Trophoblast cell (in vitro differentiated cells and primary cell): ENCODE data around the gene DEFB114.

Experiments used
- DNase-seq, 2 donors: peaks; one replicate each; pipeline ENCODE4 v3.0.0-alpha.2; 2016
- H2AFZ ChIP-seq: 2 replicates; pipeline ENCODE4 v1.6.1; 2013; ENCODE audit warnings: low read length, moderate library complexity, mild to moderate bottlenecking; ENCODE audit not compliant: insufficient read depth, poor library complexity
- H2AK5ac ChIP-seq: 2 replicates; pipeline ENCODE4 v1.6.1; 2013; ENCODE audit warnings: mild to moderate bottlenecking, low read length
- H2BK120ac ChIP-seq: 2 replicates; pipeline ENCODE4 v1.6.1; 2013; ENCODE audit warnings: low read length, mild to moderate bottlenecking, moderate library complexity; ENCODE audit not compliant: insufficient read depth, poor library complexity
- H2BK12ac ChIP-seq: 2 replicates; pipeline ENCODE4 v1.6.1; 2013; ENCODE audit warnings: mild to moderate bottlenecking, low read length, moderate library complexity
- H2BK5ac ChIP-seq: 2 replicates; pipeline ENCODE4 v1.6.1; 2013; ENCODE audit warnings: low read length, low read depth, moderate library complexity, mild to moderate bottlenecking; ENCODE audit not compliant: poor library complexity
- H3K14ac ChIP-seq: 2 replicates; pipeline ENCODE4 v1.6.1; 2013; ENCODE audit warnings: mild to moderate bottlenecking, low read length
- H3K18ac ChIP-seq: 2 replicates; pipeline ENCODE4 v1.6.1; 2013; ENCODE audit warnings: mild to moderate bottlenecking, low read length
- H3K23ac ChIP-seq: 2 replicates; pipeline ENCODE4 v1.6.1; 2013; ENCODE audit warnings: low read length
- H3K27ac ChIP-seq: 2 replicates; pipeline ENCODE4 v1.5.1; 2013; ENCODE audit warnings: low read depth, mild to moderate bottlenecking, inconsistent platforms, low read length, moderate library complexity
- H3K27me3 ChIP-seq: 2 replicates; pipeline ENCODE4 v1.6.1; 2013; ENCODE audit warnings: inconsistent platforms, mild to moderate bottlenecking, low read length, moderate library complexity; ENCODE audit not compliant: insufficient read depth
- H3K36me3 ChIP-seq, 2 experiments: 1 replicate in 1 of 2; 2 replicates in 1 of 2; pipeline ENCODE4 v1.6.1; 2013; ENCODE audit warnings: low read length in 2 of 2, mild to moderate bottlenecking in 2 of 2, moderate library complexity in 1 of 2; ENCODE audit not compliant: insufficient read depth in 2 of 2, control insufficient read depth in 1 of 2
- H3K4ac ChIP-seq: 2 replicates; pipeline ENCODE4 v1.6.1; 2013; ENCODE audit warnings: low read depth, mild to moderate bottlenecking, low read length, moderate library complexity
- H3K4me1 ChIP-seq, 2 experiments: 1 replicate in 1 of 2; 2 replicates in 1 of 2; pipeline ENCODE4 v1.6.1; 2013; ENCODE audit warnings: low read length in 2 of 2, mild to moderate bottlenecking in 2 of 2, moderate library complexity in 1 of 2; ENCODE audit not compliant: insufficient read depth in 2 of 2, control insufficient read depth in 1 of 2
- H3K4me2 ChIP-seq: 2 replicates; pipeline ENCODE4 v1.6.1; 2013; ENCODE audit warnings: inconsistent platforms, mild to moderate bottlenecking, low read length, moderate library complexity
- H3K4me3 ChIP-seq: 2 replicates; pipeline ENCODE4 v1.5.1; 2013; ENCODE audit warnings: mild to moderate bottlenecking, low read depth, low read length, inconsistent platforms
- H3K79me1 ChIP-seq: one replicate; pipeline ENCODE4 v1.6.1; 2013; ENCODE audit warnings: low read length
- H3K79me2 ChIP-seq: 2 replicates; pipeline ENCODE4 v1.6.1; 2013; ENCODE audit warnings: low read length, mild to moderate bottlenecking; ENCODE audit not compliant: control insufficient read depth, insufficient read depth, poor library complexity
- H3K9ac ChIP-seq: 2 replicates; pipeline ENCODE4 v1.6.1; 2013; ENCODE audit warnings: mild to moderate bottlenecking, low read length
- H3K9me3 ChIP-seq: 2 replicates; pipeline ENCODE4 v1.6.1; 2013; ENCODE audit warnings: low read depth, mild to moderate bottlenecking, control low read depth, inconsistent platforms, low read length; ENCODE audit not compliant: insufficient read depth
- H4K12ac ChIP-seq: 2 replicates; pipeline ENCODE4 v1.6.1; 2013; ENCODE audit warnings: low read depth, mild to moderate bottlenecking, low read length, moderate library complexity
- H4K8ac ChIP-seq: 2 replicates; pipeline ENCODE4 v1.6.1; 2013; ENCODE audit warnings: low read depth, mild to moderate bottlenecking, low read length, moderate library complexity
- H4K91ac ChIP-seq: one replicate; pipeline ENCODE4 v1.6.1; 2013; ENCODE audit warnings: low read depth, mild to moderate bottlenecking, low read length, moderate library complexity
- WGBS: extraction: QIAGEN DNeasy Blood & Tissue Kit; methylation state at CpG from one replicate; pipeline ENCODE4 v1.1.7; 2013; ENCODE audit warnings: missing lambda C conversion rate; ENCODE audit not compliant: insufficient read length, insufficient coverage; ENCODE audit errors: extremely low coverage; 5-methylcytosine and 5-hydroxymethylcytosine counted together

The DEFB114 gene

GRCh38 chr6:49939993-49940498 is 23.9 kb downstream of the DEFB114 start:
- H3K79me2 ChIP-seq = no peaks in the 10 kb centered on the region
- no peak overlapping the region for H3K23ac ChIP-seq
- H2AFZ ChIP-seq = no peak overlapping the region
- no peak overlapping the region for H4K12ac ChIP-seq
- no peak overlapping the region for H3K4me3 ChIP-seq
- H3K79me1 ChIP-seq = no peaks in the 10 kb centered on the region
- no peak overlapping the region for H4K91ac ChIP-seq
- no peak overlapping the region for H2BK12ac ChIP-seq
- peak in 1 of 2 donors; percentile 7 for DNase-seq
- no peak overlapping the region for H3K4ac ChIP-seq
- H3K18ac ChIP-seq = no peak overlapping the region
- no peak overlapping the region for H3K27ac ChIP-seq
- WGBS = no CpG with 5 or more reads among the region's 3 CpGs
- no peak overlapping the region for H2BK120ac ChIP-seq
- no peaks in the 10 kb centered on the region for H3K4me1 ChIP-seq
- H3K9me3 ChIP-seq = no peaks in the 10 kb centered on the region
- no peaks in the 10 kb centered on the region for H3K36me3 ChIP-seq
- no peak overlapping the region for H3K9ac ChIP-seq
- no peak overlapping the region for H2AK5ac ChIP-seq
- no peak overlapping the region for H3K4me2 ChIP-seq
- no peak overlapping the region for H3K14ac ChIP-seq
- H2BK5ac ChIP-seq = no peak overlapping the region
- H4K8ac ChIP-seq = no peak overlapping the region
- H3K27me3 ChIP-seq = no peaks in the 10 kb centered on the region

GRCh38 chr6:49937811-49938210 is 26.2 kb downstream of the DEFB114 start:
- no peak for DNase-seq
- no peak overlapping the region for H3K18ac ChIP-seq
- H2BK120ac ChIP-seq = no peak overlapping the region
- no peak overlapping the region for H2AK5ac ChIP-seq
- H3K9me3 ChIP-seq = no peaks in the 10 kb centered on the region
- no peaks in the 10 kb centered on the region for H3K4me1 ChIP-seq
- no peak overlapping the region for H3K14ac ChIP-seq
- H3K79me1 ChIP-seq = no peaks in the 10 kb centered on the region
- H3K4me2 ChIP-seq = no peak overlapping the region
- no peaks in the 10 kb centered on the region for H3K27me3 ChIP-seq
- no peak overlapping the region for H3K9ac ChIP-seq
- no peak overlapping the region for H3K4ac ChIP-seq
- no peaks in the 10 kb centered on the region for H3K79me2 ChIP-seq
- H4K12ac ChIP-seq = no peak overlapping the region
- no peak overlapping the region for H2AFZ ChIP-seq
- no peaks in the 10 kb centered on the region for H3K36me3 ChIP-seq
- H4K91ac ChIP-seq = no peak overlapping the region
- H2BK5ac ChIP-seq = no peak overlapping the region
- H2BK12ac ChIP-seq = no peak overlapping the region
- no peak overlapping the region for H4K8ac ChIP-seq
- no peak overlapping the region for H3K4me3 ChIP-seq
- H3K23ac ChIP-seq = no peak overlapping the region
- H3K27ac ChIP-seq = no peak overlapping the region

GRCh38 chr6:49937017-49937416 is 26.9 kb downstream of the DEFB114 start:
- Histone ChIP-seq H2AFZ (no peak overlapping the region), H2BK12ac (no peak overlapping the region)

GRCh38 chr6:49935387-49935786 is 28.6 kb downstream of the DEFB114 start:
- Histone ChIP-seq H3K4me1 (no peaks in the 10 kb centered on the region), H2AK5ac (no peak overlapping the region), H3K23ac (no peak overlapping the region), H4K8ac (no peak overlapping the region), H3K4me2 (no peak overlapping the region), H3K4me3 (no peak overlapping the region), H2BK120ac (no peak overlapping the region), H3K79me1 (no peaks in the 10 kb centered on the region), H3K9me3 (no peaks in the 10 kb centered on the region), H3K4ac (no peak overlapping the region), H3K27me3 (no peaks in the 10 kb centered on the region), H4K12ac (no peak overlapping the region), H3K18ac (no peak overlapping the region), H4K91ac (no peak overlapping the region), H3K36me3 (no peaks in the 10 kb centered on the region), H3K27ac (no peak overlapping the region), H2BK5ac (no peak overlapping the region), H3K9ac (no peak overlapping the region), H2AFZ (no peak overlapping the region), H2BK12ac (no peak overlapping the region), H3K14ac (no peak overlapping the region), H3K79me2 (no peaks in the 10 kb centered on the region)
- no peak for DNase-seq
- WGBS = no CpG with 5 or more reads among the region's 3 CpGs

More at GRCh38 chr6:49937017-49937416, 26.9 kb downstream of the DEFB114 start:
- Histone ChIP-seq H3K36me3 (no peaks in the 10 kb centered on the region), H4K12ac (no peak overlapping the region), H3K23ac (no peak overlapping the region), H3K4ac (no peak overlapping the region), H3K14ac (no peak overlapping the region), H3K27ac (no peak overlapping the region), H2BK120ac (no peak overlapping the region), H3K27me3 (no peaks in the 10 kb centered on the region), H3K9ac (no peak overlapping the region), H2BK5ac (no peak overlapping the region), H3K79me2 (no peaks in the 10 kb centered on the region), H3K4me1 (no peaks in the 10 kb centered on the region), H3K9me3 (no peaks in the 10 kb centered on the region), H3K79me1 (no peaks in the 10 kb centered on the region), H3K18ac (no peak overlapping the region), H4K91ac (no peak overlapping the region), H3K4me3 (no peak overlapping the region), H3K4me2 (no peak overlapping the region), H4K8ac (no peak overlapping the region), H2AK5ac (no peak overlapping the region)
- WGBS = no CpG with 5 or more reads among the region's 2 CpGs
- DNase-seq = no peak
